HTERT RPE-1 (cell line): ENCODE measurements around the gene ATG4C.

Experiments
- in situ Hi-C: fragments of 300-500 bp; cut with MboI; formaldehyde crosslinking; loops from 4 replicates; pipeline ENCODE4 v1.14.3; 2020; ENCODE audit warnings: low sequenced_read_pairs

The ATG4C gene

GRCh38 chr1:62903522-62903921, 119.6 kb downstream of the ATG4C start:
- in situ Hi-C loops: no loop called here

GRCh38 chr1:62903982-62904855, 120.3 kb downstream of the ATG4C start:
- in situ Hi-C loops: no loop called here

DNA sequence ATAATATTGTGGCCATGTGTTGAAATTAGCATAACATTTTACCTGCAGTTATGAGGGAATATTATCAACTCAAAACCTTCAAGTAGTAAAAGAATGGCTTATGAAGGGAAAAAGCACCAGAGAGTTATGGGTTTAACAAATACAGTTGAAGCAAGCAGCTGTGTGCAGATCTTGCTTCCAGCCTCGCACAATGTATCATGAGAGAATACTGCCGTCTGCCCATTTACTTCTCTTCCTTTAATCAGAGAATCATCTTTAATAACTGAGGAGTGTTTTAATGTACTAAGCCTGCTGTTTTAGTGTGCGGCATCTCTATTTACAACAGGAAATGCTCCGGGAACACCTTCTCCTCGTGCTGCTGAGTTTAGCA, 120.9 kb downstream of the ATG4C start:
- in situ Hi-C loops: no loop called here

DNA sequence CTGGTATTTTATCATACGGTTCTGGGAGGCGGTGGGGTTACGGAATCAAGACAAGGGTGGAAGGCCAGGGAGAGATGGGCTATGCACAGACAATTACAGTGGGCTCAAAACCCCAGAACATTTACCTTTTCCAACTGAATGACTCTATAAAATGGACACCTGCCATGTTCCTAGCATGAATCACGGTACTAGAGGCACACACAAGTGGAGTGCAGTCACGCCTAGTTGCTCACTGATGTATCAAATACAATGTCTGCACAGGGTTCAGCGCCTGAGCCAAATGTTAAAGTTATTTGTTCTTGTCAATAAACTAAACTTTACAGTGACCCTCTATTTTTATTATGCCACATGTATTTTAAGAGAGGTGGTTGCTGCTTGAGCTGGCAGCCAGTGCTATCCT, 121.4 kb downstream of the ATG4C start:
- in situ Hi-C loops: no loop called here

DNA sequence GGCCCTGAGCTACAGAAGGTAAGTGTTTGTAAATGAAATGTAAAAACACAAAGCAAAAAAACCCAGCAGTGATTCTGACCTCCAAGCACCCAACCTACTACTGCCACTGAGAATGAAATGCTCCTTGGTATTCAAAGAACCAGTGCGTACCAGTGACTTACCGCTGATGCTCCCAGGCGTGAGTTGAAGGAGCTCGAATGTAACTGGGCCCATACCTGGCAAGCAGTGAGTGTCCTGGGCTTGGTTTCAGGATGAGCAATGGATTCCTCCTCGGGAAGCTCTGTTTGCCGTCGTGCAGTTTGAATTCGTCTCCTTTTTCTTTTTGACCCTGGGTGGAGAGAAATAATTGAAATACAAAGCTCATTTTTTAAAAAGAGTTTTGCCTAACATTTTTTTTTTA, 121.9 kb downstream of the ATG4C start:
- in situ Hi-C loops: no loop called here

GRCh38 chr1:62906428-62906886, 122.5 kb downstream of the ATG4C start:
- in situ Hi-C loops: no loop called here

DNA sequence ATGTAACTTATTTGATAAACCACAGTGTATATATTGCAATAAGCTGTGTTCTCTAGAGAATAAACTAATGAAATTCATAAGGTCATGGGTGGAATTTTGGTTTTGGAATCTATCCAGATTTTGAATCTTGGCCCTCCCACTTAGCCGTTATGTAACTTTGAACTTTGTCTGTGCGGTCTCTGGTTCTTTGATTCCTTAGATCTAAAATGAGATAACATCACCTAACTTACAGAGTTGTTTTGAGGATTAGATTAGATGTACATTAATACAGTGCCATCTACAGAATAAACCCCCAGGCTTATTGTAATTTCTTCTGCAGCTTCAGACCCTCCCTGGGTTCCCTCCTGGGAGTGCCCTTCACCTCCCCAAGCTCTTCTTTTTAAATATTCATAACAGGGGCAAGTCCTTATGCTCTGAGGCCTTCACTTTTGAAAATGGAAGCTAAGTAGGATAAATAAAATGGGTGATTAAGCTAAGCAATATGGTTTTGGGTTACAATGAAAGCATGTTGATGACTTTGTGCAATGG, 124.3 kb downstream of the ATG4C start:
- in situ Hi-C loops: no loop called here

GRCh38 chr1:62912028-62912638, 128.2 kb downstream of the ATG4C start:
- in situ Hi-C loops: no loop called here
